Glutamatergic neuron (in vitro differentiated cells): ENCODE data around the gene AIMP2. TPM values are rescaled to one million over a fixed set of nuclear protein-coding genes. Genes with fewer than 3 reads are reported as not detected.
"Not testable (repeated sequence)": the region's sequence is repeated elsewhere in the genome, so short reads cannot be mapped to it uniquely, and the experiment has no call there.

Source experiments
- DNase-seq: peaks from one replicate; pipeline ENCODE4 v3.0.0; 2022
- H3K27ac Mint-ChIP-seq: one replicate; pipeline ENCODE4 v1.8.0; 2020; ENCODE audit warnings: mild to moderate bottlenecking, mixed read lengths, inconsistent platforms; ENCODE audit not compliant: unreplicated experiment
- H3K27me3 Mint-ChIP-seq: one replicate; pipeline ENCODE4 v1.8.0; 2020; ENCODE audit warnings: mild to moderate bottlenecking, moderate library complexity, mixed read lengths, inconsistent platforms; ENCODE audit not compliant: unreplicated experiment
- H3K36me3 Mint-ChIP-seq: one replicate; pipeline ENCODE4 v1.8.0; 2020; ENCODE audit warnings: mild to moderate bottlenecking, mixed read lengths, inconsistent platforms; ENCODE audit not compliant: unreplicated experiment
- H3K4me1 Mint-ChIP-seq: one replicate; pipeline ENCODE4 v1.8.0; 2020; ENCODE audit warnings: mild to moderate bottlenecking, low read depth, mixed read lengths, inconsistent platforms; ENCODE audit not compliant: unreplicated experiment
- H3K4me3 Mint-ChIP-seq: one replicate; pipeline ENCODE4 v1.8.0; 2020; ENCODE audit warnings: mild to moderate bottlenecking, mixed read lengths, inconsistent platforms; ENCODE audit not compliant: unreplicated experiment
- H3K9me3 Mint-ChIP-seq: one replicate; pipeline ENCODE4 v1.8.0; 2020; ENCODE audit warnings: mild to moderate bottlenecking, moderate library complexity, mixed read lengths, inconsistent platforms; ENCODE audit not compliant: unreplicated experiment
- total RNA-seq: library from RNA; stranded (reverse); fragmentation: NEBNext Ultra II Directional; extraction: Animal tissue kit (Norgen Biotek cat#: 25700); gene quantifications from one replicate; pipeline ENCODE4 v1.2.1, GENCODE V29; 2021; ENCODE audit not compliant: unreplicated experiment
- TF ChIP-seq, protein P1 (sequence below): fragments of 200-600 bp; sonication (generic); IDR thresholded peaks from one replicate; pipeline ENCODE4 v1.5.0; 2021; ENCODE audit not compliant: partially characterized antibody, unreplicated experiment

AIMP2 gene
- total RNA-seq, 1 donor from 2014 or later = 35.2 TPM

- Mint-ChIP-seq H3K27ac (peak overlapping the region; percentile 62), H3K27me3 (no peaks in the 10 kb centered on the region), H3K4me3 (peak overlapping the region; percentile 99), H3K36me3 (no peaks in the 10 kb centered on the region), H3K4me1 (peaks cover 1% of the 10 kb centered on the region), H3K9me3 (peaks cover 6% of the 10 kb centered on the region)
- TF ChIP-seq, protein P1, sequence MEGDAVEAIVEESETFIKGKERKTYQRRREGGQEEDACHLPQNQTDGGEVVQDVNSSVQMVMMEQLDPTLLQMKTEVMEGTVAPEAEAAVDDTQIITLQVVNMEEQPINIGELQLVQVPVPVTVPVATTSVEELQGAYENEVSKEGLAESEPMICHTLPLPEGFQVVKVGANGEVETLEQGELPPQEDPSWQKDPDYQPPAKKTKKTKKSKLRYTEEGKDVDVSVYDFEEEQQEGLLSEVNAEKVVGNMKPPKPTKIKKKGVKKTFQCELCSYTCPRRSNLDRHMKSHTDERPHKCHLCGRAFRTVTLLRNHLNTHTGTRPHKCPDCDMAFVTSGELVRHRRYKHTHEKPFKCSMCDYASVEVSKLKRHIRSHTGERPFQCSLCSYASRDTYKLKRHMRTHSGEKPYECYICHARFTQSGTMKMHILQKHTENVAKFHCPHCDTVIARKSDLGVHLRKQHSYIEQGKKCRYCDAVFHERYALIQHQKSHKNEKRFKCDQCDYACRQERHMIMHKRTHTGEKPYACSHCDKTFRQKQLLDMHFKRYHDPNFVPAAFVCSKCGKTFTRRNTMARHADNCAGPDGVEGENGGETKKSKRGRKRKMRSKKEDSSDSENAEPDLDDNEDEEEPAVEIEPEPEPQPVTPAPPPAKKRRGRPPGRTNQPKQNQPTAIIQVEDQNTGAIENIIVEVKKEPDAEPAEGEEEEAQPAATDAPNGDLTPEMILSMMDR = no peak
- no peak for DNase-seq
Measured at GRCh38 chr7:6057316-6058129, 48.5 kb downstream of the AIMP2 start.

DNA sequence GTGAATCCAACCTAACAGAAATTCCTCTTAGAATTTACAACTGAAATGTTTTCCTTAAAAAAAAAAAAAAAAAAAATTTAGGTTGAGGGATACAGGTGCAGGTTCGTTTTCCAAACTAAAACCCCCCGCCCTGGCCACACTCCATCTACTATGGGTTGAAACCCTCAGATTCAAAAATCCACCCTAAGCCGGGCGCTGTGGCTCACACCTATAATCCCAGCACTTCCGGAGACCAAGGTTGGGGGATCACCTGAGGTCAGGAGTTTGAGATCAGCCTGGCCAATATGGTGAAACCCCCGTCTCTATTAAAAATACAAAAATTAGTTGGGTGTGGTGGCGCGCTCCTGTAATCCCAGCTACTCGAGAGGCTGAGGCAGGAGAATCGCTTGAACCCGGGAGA, 50.9 kb downstream of the AIMP2 start:
- not testable (repeated sequence) for H3K4me1 Mint-ChIP-seq, H3K27me3 Mint-ChIP-seq, H3K4me3 Mint-ChIP-seq, H3K36me3 Mint-ChIP-seq, H3K9me3 Mint-ChIP-seq, DNase-seq, H3K27ac Mint-ChIP-seq

DNA sequence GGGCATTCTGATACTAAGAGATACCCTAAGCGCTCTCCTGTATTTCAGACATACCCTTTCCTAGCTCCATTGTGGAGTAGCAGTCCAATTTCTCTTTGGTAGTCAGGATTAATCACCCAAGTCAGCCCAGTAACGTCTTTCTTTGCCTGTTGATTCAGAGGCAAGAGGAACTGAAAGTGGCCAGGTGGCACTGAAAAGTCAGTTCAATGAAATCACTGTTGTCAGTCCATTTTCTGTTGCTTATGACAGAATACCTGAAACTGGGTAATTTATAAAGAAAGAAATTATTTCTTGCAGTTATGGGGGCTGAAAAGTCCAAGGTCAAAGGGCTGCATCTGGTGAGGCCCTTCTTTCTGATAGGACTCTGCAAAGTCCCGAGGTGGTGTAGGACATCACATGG, 62.3 kb downstream of the AIMP2 start:
- TF ChIP-seq, protein P1 = no peak
- Mint-ChIP-seq H3K27me3 (no peaks in the 10 kb centered on the region), H3K4me1 (no peaks in the 10 kb centered on the region), H3K4me3 (no peak overlapping the region), H3K9me3 (no peaks in the 10 kb centered on the region), H3K36me3 (no peaks in the 10 kb centered on the region), H3K27ac (no peak overlapping the region)
- no peak for DNase-seq

Other genes with a start within 250 kb of the AIMP2 start
- gene RNF216, start 227.6 kb upstream of the AIMP2 start, total RNA-seq = 29.1 TPM
- not detected for gene OCM, start 128.5 kb upstream of the AIMP2 start, total RNA-seq
- 81.1 TPM for gene CCZ1, start 110.5 kb upstream of the AIMP2 start, total RNA-seq
- gene RSPH10B, start 38.6 kb upstream of the AIMP2 start, total RNA-seq = not detected
- 24.3 TPM for gene PMS2, start 223 bp upstream of the AIMP2 start, total RNA-seq
- not detected for gene ANKRD61, start 22.1 kb downstream of the AIMP2 start, total RNA-seq
- gene EIF2AK1, start 49.9 kb downstream of the AIMP2 start, total RNA-seq = 103 TPM
- gene USP42, start 95.7 kb downstream of the AIMP2 start, total RNA-seq = 16.6 TPM